WTC11 (cell line): Measurements from ENCODE around the gene CARS2. TPM values are rescaled to one million over a fixed set of nuclear protein-coding genes. Genes with fewer than 3 reads are reported as not detected.
A peak's percentile ranks its signal among the peaks of the same experiment; 100 is the strongest.

ENCODE experiments used
- ATAC-seq: fragments of 200-7000 bp; cut with Tn5 transposase; 2 replicates; pipeline ENCODE4 v1.10.0; 2021; ENCODE audit warnings: mild to moderate bottlenecking, moderate library complexity
- CTCF ChIA-PET: fragments of 300-600 bp; sonication (Branson Sonifier 250); formaldehyde crosslinking; loops from one replicate; lab custom pipeline; 2021; ENCODE audit warnings: antibody characterized with exemption; lab: Charles Lee
- POLR2A ChIA-PET: fragments of 350-600 bp; sonication (Branson Sonifier 250); formaldehyde crosslinking; loops from one replicate; lab custom pipeline; 2021; ENCODE audit warnings: antibody characterized with exemption; lab: Charles Lee
- DNase-seq: peaks from one replicate; pipeline ENCODE4 v3.0.0; 2021; ENCODE audit warnings: low spot score
- H3K27ac Mint-ChIP-seq: 2 replicates; pipeline ENCODE4 v1.8.0; 2021; ENCODE audit warnings: mixed read lengths
- H3K27me3 Mint-ChIP-seq: 2 replicates; pipeline ENCODE4 v1.8.0; 2021; ENCODE audit warnings: low read depth, mild to moderate bottlenecking, moderate library complexity, mixed read lengths
- H3K36me3 Mint-ChIP-seq: 2 replicates; pipeline ENCODE4 v1.8.0; 2021; ENCODE audit warnings: mixed read lengths
- H3K4me1 Mint-ChIP-seq: 2 replicates; pipeline ENCODE4 v1.8.0; 2022; ENCODE audit warnings: mixed read lengths
- H3K4me3 Mint-ChIP-seq: 2 replicates; pipeline ENCODE4 v1.8.0; 2021; ENCODE audit warnings: mild to moderate bottlenecking, moderate library complexity, mixed read lengths
- H3K9me3 Mint-ChIP-seq: 2 replicates; pipeline ENCODE4 v1.8.0; 2021; ENCODE audit warnings: mixed read lengths
- ATF1 ChIP-seq: sonication (generic); formaldehyde crosslinking; IDR thresholded peaks from 2 replicates; pipeline ENCODE4 v1.8.1; 2023; ENCODE audit warnings: mild to moderate bottlenecking, moderate library complexity, missing genetic modification reagents
- CREB1 ChIP-seq: sonication (generic); formaldehyde crosslinking; IDR thresholded peaks from 2 replicates; pipeline ENCODE4 v1.8.0; 2023; ENCODE audit warnings: mild to moderate bottlenecking, missing genetic modification reagents
- E2F4 ChIP-seq: sonication (generic); formaldehyde crosslinking; IDR thresholded peaks from 2 replicates; pipeline ENCODE4 v1.8.1; 2022; ENCODE audit warnings: low read depth, mild to moderate bottlenecking, moderate library complexity, missing genetic modification reagents, borderline replicate concordance
- E2F5 ChIP-seq: sonication (generic); formaldehyde crosslinking; IDR thresholded peaks from 2 replicates; pipeline ENCODE4 v1.8.1; 2022; ENCODE audit warnings: mild to moderate bottlenecking, moderate library complexity, missing genetic modification reagents
- ELF4 ChIP-seq: sonication (generic); formaldehyde crosslinking; IDR thresholded peaks from 2 replicates; pipeline ENCODE4 v1.8.1; 2022; ENCODE audit warnings: low read depth, mild to moderate bottlenecking, moderate library complexity, missing genetic modification reagents
- GRHL2 ChIP-seq: fragments of 250-450 bp; sonication (Bioruptor Pico); IDR thresholded peaks from 2 replicates; pipeline ENCODE4 v1.8.0; 2022; ENCODE audit warnings: mild to moderate bottlenecking, moderate library complexity; ENCODE audit not compliant: insufficient replicate concordance, severe bottlenecking
- HMGA2 ChIP-seq: fragments of 250-450 bp; sonication (Bioruptor Pico); IDR thresholded peaks from 2 replicates; pipeline ENCODE4 v1.4.0; 2021; ENCODE audit warnings: mild to moderate bottlenecking, moderate library complexity
- MLX ChIP-seq: sonication (generic); formaldehyde crosslinking; IDR thresholded peaks from 2 replicates; pipeline ENCODE4 v1.8.1; 2023; ENCODE audit warnings: mild to moderate bottlenecking, missing genetic modification reagents, moderate library complexity
- MXD4 ChIP-seq: fragments of 250-450 bp; sonication (Bioruptor Pico); IDR thresholded peaks from 2 replicates; pipeline ENCODE4 v1.8.0; 2021; ENCODE audit warnings: mild to moderate bottlenecking, moderate library complexity, borderline replicate concordance
- MYBL2 ChIP-seq: sonication (generic); formaldehyde crosslinking; IDR thresholded peaks from 2 replicates; pipeline ENCODE4 v1.8.1; 2023; ENCODE audit warnings: mild to moderate bottlenecking, moderate library complexity, missing genetic modification reagents
- NR1H2 ChIP-seq: sonication (generic); formaldehyde crosslinking; IDR thresholded peaks from 2 replicates; pipeline ENCODE4 v1.9.0; 2021; ENCODE audit warnings: mild to moderate bottlenecking, moderate library complexity, missing genetic modification reagents
- NR3C1 ChIP-seq: sonication (generic); formaldehyde crosslinking; conservative IDR thresholded peaks from 2 replicates; pipeline ENCODE4 v1.8.1; 2023; ENCODE audit warnings: low read depth, mild to moderate bottlenecking, missing genetic modification reagents
- OVOL2 ChIP-seq: fragments of 250-450 bp; sonication (Bioruptor Pico); IDR thresholded peaks from 2 replicates; pipeline ENCODE4 v1.9.0; 2021; ENCODE audit warnings: mild to moderate bottlenecking, borderline replicate concordance
- ZMAT4 ChIP-seq: fragments of 250-450 bp; sonication (Bioruptor Pico); IDR thresholded peaks from 2 replicates; pipeline ENCODE4 v1.9.0; 2021; ENCODE audit warnings: mild to moderate bottlenecking
- ZNF138 ChIP-seq: sonication (generic); formaldehyde crosslinking; conservative IDR thresholded peaks from 2 replicates; pipeline ENCODE4 v1.8.1; 2022; ENCODE audit warnings: mild to moderate bottlenecking, moderate library complexity, missing genetic modification reagents
- ZNF219 ChIP-seq: sonication (generic); formaldehyde crosslinking; IDR thresholded peaks from 2 replicates; pipeline ENCODE4 v1.8.0; 2023; ENCODE audit warnings: missing genetic modification reagents, mild to moderate bottlenecking, borderline replicate concordance
- ZNF671 ChIP-seq: fragments of 250-450 bp; sonication (Bioruptor Pico); IDR thresholded peaks from 2 replicates; pipeline ENCODE4 v1.8.0; 2021; ENCODE audit warnings: mild to moderate bottlenecking
- total RNA-seq: library from RNA; stranded (reverse); gene quantifications from 3 replicates; pipeline ENCODE4 v1.2.3, GENCODE V29; 2021
- TF ChIP-seq, protein P1 (sequence below): fragments of 250-450 bp; sonication (Bioruptor Pico); conservative IDR thresholded peaks from 2 replicates; pipeline ENCODE4 v1.9.0; 2021; ENCODE audit warnings: mild to moderate bottlenecking
- TF ChIP-seq, protein P2 (sequence below): sonication (generic); formaldehyde crosslinking; IDR thresholded peaks from 2 replicates; pipeline ENCODE4 v1.8.1; 2023; ENCODE audit warnings: mild to moderate bottlenecking, missing genetic modification reagents
- TF ChIP-seq, protein P3 (sequence below): sonication (generic); formaldehyde crosslinking; IDR thresholded peaks from 2 replicates; pipeline ENCODE4 v1.8.1; 2022; ENCODE audit warnings: low read depth, missing genetic modification reagents, borderline replicate concordance
- TF ChIP-seq, protein P4 (sequence below): fragments of 250-450 bp; sonication (Bioruptor Pico); IDR thresholded peaks from 2 replicates; pipeline ENCODE4 v2.1.2; 2022; ENCODE audit warnings: mild to moderate bottlenecking, moderate library complexity

Gene CARS2
- total RNA-seq, 1 experiment from 2014 or later: 39.9 TPM

DNA sequence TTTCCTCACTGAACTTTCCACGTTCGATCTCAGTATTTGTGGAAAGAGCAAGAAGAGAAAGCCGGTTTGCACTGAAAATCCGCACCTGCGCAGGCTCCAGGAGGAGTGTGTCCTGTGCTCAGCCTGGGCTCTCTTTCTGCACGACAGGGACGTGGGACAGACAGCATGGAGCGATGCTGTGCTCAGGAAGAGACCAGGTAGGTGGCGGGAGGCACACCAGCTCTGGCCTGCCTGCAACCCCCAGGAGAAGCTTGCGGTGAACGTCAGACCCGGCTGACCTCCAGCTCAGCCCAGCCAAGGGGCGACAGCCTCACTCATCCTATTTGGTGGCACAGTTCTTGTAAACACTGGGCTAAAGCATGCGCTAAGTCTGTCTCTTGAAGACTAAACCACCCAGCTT is 54.6 kb downstream of the CARS2 start:
- peaks cover 11% of the 10 kb centered on the region for H3K36me3 Mint-ChIP-seq
- DNase-seq (no peak), ATAC-seq (no peak; the same call in 1 of the 2 replicates)
- no peaks in the 10 kb centered on the region for H3K4me1 Mint-ChIP-seq
- peaks cover 2% of the 10 kb centered on the region; the same call in 1 of the 2 replicates for H3K9me3 Mint-ChIP-seq
- H3K27me3 Mint-ChIP-seq: no peaks in the 10 kb centered on the region
- no peak for TF ChIP-seq OVOL2 (CRISPR knock-in tag)
- no peak for TF ChIP-seq HMGA2 (CRISPR knock-in tag)
- TF ChIP-seq ZNF219: no peak
- TF ChIP-seq, protein P1, sequence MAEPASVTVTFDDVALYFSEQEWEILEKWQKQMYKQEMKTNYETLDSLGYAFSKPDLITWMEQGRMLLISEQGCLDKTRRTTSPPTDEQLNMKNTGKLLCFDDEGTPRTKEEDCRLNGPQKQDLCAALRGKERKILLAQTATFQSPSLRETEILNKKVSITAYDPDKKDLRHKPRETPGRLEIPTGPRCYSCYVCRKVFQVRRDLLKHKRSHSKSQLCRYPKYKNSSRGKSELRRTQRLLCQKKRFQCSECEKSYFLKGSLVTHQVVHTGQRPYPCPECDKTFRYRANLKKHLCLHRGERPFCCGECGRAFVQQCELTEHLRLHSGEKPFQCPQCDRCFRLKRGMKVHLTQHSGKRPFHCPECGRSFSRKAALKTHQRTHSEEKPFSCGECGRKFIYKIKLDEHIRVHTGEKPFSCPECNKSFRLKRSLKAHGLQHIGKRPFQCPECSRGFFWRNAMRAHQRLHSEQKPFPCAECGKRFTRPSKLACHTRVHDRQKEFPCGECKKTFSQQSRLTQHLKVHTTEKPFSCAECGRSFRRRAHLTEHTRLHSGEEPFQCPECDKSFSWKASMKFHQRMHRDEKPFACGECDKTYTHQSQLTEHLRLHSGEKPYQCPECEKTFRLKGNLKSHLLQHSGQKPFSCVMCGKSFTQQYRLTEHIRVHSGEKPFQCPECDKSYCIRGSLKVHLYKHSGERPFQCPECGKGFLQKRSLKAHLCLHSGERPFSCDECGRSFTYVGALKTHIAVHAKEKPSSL (CRISPR knock-in tag): no peak
- no peak for TF ChIP-seq ZNF138
- TF ChIP-seq NR1H2 (CRISPR knock-in tag): no peak
- TF ChIP-seq MXD4 (CRISPR knock-in tag): no peak
- TF ChIP-seq, protein P2, sequence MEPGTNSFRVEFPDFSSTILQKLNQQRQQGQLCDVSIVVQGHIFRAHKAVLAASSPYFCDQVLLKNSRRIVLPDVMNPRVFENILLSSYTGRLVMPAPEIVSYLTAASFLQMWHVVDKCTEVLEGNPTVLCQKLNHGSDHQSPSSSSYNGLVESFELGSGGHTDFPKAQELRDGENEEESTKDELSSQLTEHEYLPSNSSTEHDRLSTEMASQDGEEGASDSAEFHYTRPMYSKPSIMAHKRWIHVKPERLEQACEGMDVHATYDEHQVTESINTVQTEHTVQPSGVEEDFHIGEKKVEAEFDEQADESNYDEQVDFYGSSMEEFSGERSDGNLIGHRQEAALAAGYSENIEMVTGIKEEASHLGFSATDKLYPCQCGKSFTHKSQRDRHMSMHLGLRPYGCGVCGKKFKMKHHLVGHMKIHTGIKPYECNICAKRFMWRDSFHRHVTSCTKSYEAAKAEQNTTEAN: no peak
- no peak for TF ChIP-seq ZMAT4 (CRISPR knock-in tag)
- H3K27ac Mint-ChIP-seq: peak overlapping the region; percentile 80
- POLR2A ChIA-PET: no interaction called here
- H3K4me3 Mint-ChIP-seq: no peak overlapping the region
- CTCF ChIA-PET: no interaction called here

DNA sequence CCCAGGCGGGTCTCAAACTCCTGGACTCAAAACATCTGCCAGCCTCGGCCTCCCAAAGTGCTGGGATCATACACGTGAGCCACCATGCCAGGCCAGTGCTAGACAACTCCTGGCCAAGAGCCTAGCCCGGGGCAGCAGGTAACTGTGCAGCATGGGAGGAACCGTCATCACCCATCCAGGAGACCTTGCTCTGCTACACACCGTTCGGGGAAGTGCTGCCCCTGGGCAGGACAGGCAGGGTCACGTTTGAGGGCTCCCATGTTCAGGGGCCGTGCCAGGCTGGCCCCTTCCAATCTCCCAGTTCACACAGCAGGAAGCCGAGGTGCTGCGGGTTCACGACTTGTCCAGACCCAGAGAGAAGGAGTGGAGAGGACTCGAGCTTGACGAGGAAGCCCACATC is 55.5 kb downstream of the CARS2 start:
- H3K36me3 Mint-ChIP-seq: peaks cover 8% of the 10 kb centered on the region; the same call in 1 of the 2 replicates
- TF ChIP-seq, protein P3, sequence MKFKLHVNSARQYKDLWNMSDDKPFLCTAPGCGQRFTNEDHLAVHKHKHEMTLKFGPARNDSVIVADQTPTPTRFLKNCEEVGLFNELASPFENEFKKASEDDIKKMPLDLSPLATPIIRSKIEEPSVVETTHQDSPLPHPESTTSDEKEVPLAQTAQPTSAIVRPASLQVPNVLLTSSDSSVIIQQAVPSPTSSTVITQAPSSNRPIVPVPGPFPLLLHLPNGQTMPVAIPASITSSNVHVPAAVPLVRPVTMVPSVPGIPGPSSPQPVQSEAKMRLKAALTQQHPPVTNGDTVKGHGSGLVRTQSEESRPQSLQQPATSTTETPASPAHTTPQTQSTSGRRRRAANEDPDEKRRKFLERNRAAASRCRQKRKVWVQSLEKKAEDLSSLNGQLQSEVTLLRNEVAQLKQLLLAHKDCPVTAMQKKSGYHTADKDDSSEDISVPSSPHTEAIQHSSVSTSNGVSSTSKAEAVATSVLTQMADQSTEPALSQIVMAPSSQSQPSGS (CRISPR knock-in tag): no peak
- TF ChIP-seq CREB1 (CRISPR knock-in tag): no peak
- CTCF ChIA-PET: no interaction called here

DNA sequence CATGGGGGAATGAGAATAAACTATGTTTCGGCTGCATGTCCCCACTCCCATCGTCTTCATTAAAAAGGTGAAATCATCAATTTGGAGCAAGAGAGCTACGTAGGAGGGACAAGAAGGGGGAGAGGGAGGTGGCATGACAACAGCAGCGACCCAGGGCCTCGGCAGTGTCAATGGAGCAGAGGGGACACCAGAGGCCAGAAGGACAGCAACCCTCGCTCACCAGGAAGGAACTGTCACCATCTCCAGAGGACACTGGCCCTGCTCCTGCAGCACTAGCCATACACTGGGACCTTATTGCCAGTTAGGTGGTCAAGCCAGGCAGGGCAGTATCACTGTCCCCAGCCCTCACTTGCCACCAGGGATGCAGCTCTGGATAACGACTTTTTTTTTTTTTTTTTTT is 56.4 kb downstream of the CARS2 start:
- Mint-ChIP-seq H3K27ac (no peak overlapping the region), H3K4me1 (peaks cover 2% of the 10 kb centered on the region), H3K36me3 (peaks cover 8% of the 10 kb centered on the region; the same call in 1 of the 2 replicates), H3K4me3 (no peak overlapping the region), H3K27me3 (no peaks in the 10 kb centered on the region), H3K9me3 (no peaks in the 10 kb centered on the region)
- ATAC-seq (no peak), DNase-seq (no peak)
- POLR2A ChIA-PET: interaction anchor here (0.7 kb wide), 1 partner anchor 16 kb away, joined by 3 read pairs; no protein-coding TSS in a partner anchor
- CTCF ChIA-PET: interaction anchor here (1.6 kb wide), 1 partner anchor 31 kb away, joined by 5 read pairs; no protein-coding TSS in a partner anchor
- TF ChIP-seq GRHL2 (CRISPR knock-in tag) (no peak), ELF4 (CRISPR knock-in tag) (no peak), ATF1 (CRISPR knock-in tag) (no peak), NR3C1 (CRISPR knock-in tag) (no peak), ZNF671 (no peak), E2F5 (no peak), E2F4 (CRISPR knock-in tag) (no peak), MYBL2 (CRISPR knock-in tag) (no peak), MLX (no peak)
- TF ChIP-seq, protein P4, sequence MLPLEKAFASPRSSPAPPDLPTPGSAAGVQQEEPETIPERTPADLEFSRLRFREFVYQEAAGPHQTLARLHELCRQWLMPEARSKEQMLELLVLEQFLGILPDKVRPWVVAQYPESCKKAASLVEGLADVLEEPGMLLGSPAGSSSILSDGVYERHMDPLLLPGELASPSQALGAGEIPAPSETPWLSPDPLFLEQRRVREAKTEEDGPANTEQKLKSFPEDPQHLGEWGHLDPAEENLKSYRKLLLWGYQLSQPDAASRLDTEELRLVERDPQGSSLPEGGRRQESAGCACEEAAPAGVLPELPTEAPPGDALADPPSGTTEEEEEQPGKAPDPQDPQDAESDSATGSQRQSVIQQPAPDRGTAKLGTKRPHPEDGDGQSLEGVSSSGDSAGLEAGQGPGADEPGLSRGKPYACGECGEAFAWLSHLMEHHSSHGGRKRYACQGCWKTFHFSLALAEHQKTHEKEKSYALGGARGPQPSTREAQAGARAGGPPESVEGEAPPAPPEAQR (CRISPR knock-in tag): no peak

More for the DNA sequence above, 55.5 kb downstream of the CARS2 start:
- Mint-ChIP-seq H3K27ac (peak overlapping the region; percentile 68), H3K4me3 (no peak overlapping the region), H3K27me3 (no peaks in the 10 kb centered on the region), H3K4me1 (no peaks in the 10 kb centered on the region), H3K9me3 (no peaks in the 10 kb centered on the region)
- DNase-seq (no peak), ATAC-seq (no peak)
- POLR2A ChIA-PET: interaction anchor here (0.7 kb wide), 1 partner anchor 17 kb away, joined by 3 read pairs; no protein-coding TSS in a partner anchor
